GM12873 (cell line): ENCODE data around the gene ZACN.
A peak's percentile ranks its signal among the peaks of the same experiment; 100 is the strongest.

Experiments
- CTCF ChIP-seq: IDR thresholded peaks from 2 replicates; pipeline ENCODE4 v1.5.1; 2012; ENCODE audit warnings: low read depth, mild to moderate bottlenecking, moderate library complexity, low read length, control low read depth; ENCODE audit not compliant: insufficient read depth; ENCODE audit errors: missing control alignments

ZACN gene

DNA sequence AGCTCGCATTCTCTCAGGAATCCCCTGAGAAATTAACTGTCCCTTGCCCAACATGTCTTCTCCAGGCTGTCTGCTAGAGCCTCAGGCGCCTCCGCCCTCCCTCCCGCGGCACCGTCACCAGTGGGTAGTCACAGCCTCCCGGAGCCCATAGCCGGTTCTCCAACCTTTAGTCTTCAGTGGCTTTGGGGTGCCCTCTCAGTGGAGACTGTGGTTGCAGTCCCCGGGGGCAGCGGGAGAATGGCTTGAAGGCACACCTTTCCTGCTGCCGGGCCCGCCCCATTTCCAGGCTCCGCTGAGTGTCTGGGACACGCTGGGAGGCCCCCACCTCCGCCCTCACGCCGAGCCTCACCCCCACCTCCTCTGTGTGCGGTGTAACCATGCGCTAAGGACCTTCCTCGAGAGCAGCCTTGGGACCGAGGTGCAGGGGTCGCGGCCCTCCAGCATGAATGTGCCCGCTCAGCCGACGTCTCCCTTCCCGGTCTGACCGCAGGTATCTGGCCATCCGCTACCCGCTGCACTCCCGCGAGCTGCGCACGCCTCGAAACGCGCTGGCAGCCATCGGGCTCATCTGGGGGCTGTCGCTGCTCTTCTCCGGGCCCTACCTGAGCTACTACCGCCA lies 2.7 kb upstream of the ZACN start:
- TF ChIP-seq CTCF = no peak

DNA sequence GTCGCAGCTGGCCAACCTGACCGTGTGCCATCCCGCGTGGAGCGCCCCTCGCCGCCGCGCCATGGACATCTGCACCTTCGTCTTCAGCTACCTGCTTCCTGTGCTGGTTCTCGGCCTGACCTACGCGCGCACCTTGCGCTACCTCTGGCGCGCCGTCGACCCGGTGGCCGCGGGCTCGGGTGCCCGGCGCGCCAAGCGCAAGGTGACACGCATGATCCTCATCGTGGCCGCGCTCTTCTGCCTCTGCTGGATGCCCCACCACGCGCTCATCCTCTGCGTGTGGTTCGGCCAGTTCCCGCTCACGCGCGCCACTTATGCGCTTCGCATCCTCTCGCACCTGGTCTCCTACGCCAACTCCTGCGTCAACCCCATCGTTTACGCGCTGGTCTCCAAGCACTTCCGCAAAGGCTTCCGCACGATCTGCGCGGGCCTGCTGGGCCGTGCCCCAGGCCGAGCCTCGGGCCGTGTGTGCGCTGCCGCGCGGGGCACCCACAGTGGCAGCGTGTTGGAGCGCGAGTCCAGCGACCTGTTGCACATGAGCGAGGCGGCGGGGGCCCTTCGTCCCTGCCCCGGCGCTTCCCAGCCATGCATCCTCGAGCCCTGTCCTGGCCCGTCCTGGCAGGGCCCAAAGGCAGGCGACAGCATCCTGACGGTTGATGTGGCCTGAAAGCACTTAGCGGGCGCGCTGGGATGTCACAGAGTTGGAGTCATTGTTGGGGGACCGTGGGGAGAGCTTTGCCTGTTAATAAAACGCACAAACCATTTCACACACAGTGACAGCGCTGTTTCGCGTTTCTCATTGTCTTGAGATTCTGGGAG lies 2.0 kb upstream of the ZACN start:
- no peak for TF ChIP-seq CTCF

DNA sequence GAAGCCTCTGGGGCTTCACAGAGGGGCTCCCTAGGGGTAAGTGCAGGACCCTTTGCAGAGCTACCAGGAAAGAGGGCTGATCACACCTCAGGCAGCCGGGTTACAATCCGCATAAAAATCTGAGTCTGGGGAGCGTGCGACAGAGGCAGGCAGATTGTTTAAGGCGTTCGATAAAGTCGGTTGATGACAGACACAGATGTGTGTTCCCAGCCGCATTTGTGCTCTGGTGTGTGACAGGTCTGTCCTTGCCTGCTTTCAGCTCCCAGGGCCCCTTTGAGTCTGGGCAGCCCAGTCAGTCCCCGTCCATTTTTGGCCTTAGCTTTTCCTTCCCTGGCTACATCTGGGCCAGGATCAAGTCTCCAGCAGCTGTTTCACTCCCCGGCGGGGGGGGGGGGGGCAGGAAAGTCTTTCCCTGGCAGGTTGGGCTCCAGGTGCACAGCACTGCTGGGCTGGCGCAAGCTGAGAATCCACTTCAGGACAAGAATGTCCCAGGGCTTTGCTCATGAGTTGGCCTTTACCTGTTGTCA lies 1.3 kb upstream of the ZACN start:
- TF ChIP-seq CTCF = no peak

DNA sequence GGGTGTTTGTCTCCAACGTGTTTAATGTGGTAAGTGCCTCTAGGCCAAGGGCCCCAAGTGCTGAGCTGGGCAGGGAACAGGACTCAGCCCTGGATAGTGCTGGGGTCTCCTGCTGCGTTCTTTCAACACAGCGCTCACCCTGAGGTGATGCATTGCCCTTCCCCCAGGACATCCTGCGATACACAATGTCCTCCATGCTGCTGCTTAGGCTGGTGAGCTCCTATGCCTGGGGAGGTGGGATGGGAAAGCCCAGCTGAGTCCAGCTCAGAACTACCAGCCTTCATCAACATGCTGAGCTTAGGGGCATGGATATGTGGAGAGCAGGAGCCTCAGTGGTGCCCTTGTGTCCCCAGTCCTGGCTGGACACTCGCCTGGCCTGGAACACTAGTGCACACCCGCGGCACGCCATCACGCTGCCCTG lies 563 bp downstream of the ZACN start:
- TF ChIP-seq CTCF = no peak

- TF ChIP-seq CTCF = peak; percentile 27
Observed at GRCh38 chr17:76079956-76080767, 1.2 kb downstream of the ZACN start.

- no peak for TF ChIP-seq CTCF
Observed at GRCh38 chr17:76080768-76081287, 1.8 kb downstream of the ZACN start.
